ENCODE results near the gene SLC9A2.
A peak's percentile ranks its signal among the peaks of the same experiment; 100 is the strongest.

- TF ChIP-seq CTCF (IDR thresholded peaks at IDR 0.05) (peak; percentile 37 to 53 (median 48)), POLR2A (IDR thresholded peaks at IDR 0.05) (no peak)
These were observed 134.3 kb downstream of the SLC9A2 start for GRCh38 chr2:102753563-102754159.
